GM12873 (cell line): ENCODE measurements around the gene ZNF148.
A peak's percentile ranks its signal among the peaks of the same experiment; 100 is the strongest.

Experiments
- TF ChIP-seq, protein P1 (sequence below): IDR thresholded peaks from 2 replicates; pipeline ENCODE4 v1.5.1; 2012; ENCODE audit warnings: low read depth, mild to moderate bottlenecking, moderate library complexity, low read length, control low read depth; ENCODE audit not compliant: insufficient read depth; ENCODE audit errors: missing control alignments

ZNF148 gene

DNA sequence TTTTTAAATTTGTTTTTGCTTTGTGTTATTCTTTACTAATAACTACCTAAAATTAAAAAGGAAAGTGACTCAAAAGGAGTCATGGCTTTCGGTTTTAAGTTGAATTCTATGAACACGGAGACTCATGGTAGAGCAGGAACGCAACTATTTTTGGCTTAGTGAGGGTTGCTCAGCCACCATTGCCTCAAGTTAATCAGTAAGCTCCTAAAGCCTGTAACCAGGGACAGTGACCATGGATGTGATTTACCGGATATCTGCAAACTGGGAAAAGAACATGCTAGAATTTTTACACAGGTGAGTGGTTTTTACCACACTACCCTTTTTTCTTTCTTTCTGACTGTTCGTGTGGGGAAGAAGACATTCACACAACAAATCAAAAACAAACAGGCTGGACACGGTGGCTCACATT, 174.4 kb downstream of the ZNF148 start:
- TF ChIP-seq, protein P1, sequence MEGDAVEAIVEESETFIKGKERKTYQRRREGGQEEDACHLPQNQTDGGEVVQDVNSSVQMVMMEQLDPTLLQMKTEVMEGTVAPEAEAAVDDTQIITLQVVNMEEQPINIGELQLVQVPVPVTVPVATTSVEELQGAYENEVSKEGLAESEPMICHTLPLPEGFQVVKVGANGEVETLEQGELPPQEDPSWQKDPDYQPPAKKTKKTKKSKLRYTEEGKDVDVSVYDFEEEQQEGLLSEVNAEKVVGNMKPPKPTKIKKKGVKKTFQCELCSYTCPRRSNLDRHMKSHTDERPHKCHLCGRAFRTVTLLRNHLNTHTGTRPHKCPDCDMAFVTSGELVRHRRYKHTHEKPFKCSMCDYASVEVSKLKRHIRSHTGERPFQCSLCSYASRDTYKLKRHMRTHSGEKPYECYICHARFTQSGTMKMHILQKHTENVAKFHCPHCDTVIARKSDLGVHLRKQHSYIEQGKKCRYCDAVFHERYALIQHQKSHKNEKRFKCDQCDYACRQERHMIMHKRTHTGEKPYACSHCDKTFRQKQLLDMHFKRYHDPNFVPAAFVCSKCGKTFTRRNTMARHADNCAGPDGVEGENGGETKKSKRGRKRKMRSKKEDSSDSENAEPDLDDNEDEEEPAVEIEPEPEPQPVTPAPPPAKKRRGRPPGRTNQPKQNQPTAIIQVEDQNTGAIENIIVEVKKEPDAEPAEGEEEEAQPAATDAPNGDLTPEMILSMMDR = no peak

- TF ChIP-seq, protein P1 = peak; percentile 10
Observed at GRCh38 chr3:125194849-125195601, 180.1 kb downstream of the ZNF148 start.

DNA sequence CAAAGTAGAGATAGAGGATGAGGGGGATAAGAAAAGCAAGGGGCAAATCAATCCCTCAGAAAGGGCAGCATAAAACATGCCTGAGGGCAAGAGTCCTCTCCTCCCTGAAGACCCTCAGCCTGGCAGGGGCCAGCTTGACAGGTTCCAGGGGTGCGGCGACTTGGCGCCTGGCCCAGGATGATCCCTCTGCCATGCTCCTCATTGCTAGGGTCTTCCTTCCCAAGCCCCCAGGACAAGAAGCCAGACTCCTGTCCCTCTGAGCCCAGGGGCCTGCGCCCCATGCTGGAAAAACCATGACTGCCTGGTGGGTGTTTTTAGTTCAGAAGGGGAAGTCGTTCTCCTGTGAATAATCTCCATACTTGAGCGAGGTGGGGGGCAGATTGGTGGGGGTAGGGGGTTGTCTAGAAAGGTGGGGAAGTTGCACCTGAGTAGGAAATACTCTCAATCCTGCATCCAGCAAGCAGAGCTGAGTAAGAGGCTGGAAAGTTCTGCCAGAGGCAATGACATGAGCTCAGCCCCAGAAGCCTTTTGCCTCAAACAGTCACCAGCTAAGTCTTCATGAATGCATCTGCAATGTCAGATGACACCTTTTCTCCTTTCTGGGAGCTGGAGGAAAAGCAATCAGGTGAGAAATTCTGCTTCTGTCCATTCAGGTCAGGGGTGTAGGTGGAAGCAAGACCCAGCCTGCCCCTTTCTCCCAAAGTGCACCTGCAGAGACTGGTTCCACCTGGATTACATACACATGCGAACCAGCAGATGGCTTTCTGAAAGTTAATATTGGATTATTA, 180.9 kb downstream of the ZNF148 start:
- TF ChIP-seq, protein P1 = no peak

- TF ChIP-seq, protein P1 = peak; percentile 60
Observed at GRCh38 chr3:125192190-125193035, 182.7 kb downstream of the ZNF148 start.

DNA sequence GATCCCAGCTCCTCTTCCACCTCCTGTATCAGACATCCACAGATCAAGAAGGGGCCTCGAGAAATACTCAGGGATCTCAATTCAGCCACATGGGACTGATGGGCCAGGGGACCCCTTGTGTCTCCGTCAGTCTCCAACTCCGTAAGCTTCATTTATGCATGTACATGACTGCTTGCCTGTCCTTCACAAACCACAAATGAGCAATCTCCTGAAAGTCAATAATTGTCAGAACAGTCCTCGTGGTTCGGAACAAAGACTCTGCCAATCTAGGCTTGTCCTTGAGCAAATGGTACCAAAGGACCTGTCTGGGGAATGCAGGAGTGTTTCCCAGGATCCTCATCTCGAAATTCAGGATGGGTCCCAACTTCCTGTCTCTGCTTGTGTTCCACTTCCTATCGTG, 183.4 kb downstream of the ZNF148 start:
- TF ChIP-seq, protein P1 = no peak

DNA sequence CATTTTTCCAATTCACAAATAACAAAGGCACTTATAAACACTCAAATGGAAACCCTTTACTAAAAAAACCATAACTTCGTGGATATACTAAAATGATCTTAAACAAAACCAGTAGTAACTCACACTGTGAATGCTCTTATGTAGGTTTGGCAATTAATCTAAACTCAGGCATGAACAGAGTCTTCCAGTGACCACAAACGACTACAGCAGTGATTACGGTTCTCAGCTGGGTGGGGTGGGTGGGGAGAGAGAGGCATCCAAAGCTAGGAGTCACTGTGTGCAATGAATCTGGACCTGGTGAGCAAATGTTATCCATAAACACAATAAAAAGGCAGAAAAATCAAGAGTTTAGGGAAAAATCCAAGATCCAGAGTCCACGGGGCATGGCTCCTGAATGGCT, 183.9 kb downstream of the ZNF148 start:
- TF ChIP-seq, protein P1 = no peak
